Panc1 (cell line): ENCODE measurements around the gene ENTPD8.

Source experiments
- POLR2AphosphoS5 ChIP-seq: IDR thresholded peaks from 2 replicates; pipeline ENCODE4 v1.6.1; 2012; ENCODE audit warnings: mild to moderate bottlenecking, low read depth, low read length, moderate library complexity
- TCF7L2 ChIP-seq: IDR thresholded peaks from 2 replicates; pipeline ENCODE4 v1.6.1; 2011; ENCODE audit warnings: mild to moderate bottlenecking, low read depth, low read length, inconsistent platforms
- TF ChIP-seq, protein P1 (sequence below): fragments of 450-650 bp; IDR thresholded peaks from 2 replicates; pipeline ENCODE4 v1.5.1; 2017; ENCODE audit warnings: mild to moderate bottlenecking
- TF ChIP-seq, protein P2 (sequence below), 2 experiments: IDR thresholded peaks; 2 replicates each; pipeline ENCODE4 v1.6.1; 2011 to 2012; ENCODE audit warnings: low read depth in 2 of 2, control low read depth in 1 of 2, low read length in 1 of 2, mild to moderate bottlenecking in 1 of 2, moderate library complexity in 1 of 2; ENCODE audit not compliant: insufficient read depth in 1 of 2

DNA sequence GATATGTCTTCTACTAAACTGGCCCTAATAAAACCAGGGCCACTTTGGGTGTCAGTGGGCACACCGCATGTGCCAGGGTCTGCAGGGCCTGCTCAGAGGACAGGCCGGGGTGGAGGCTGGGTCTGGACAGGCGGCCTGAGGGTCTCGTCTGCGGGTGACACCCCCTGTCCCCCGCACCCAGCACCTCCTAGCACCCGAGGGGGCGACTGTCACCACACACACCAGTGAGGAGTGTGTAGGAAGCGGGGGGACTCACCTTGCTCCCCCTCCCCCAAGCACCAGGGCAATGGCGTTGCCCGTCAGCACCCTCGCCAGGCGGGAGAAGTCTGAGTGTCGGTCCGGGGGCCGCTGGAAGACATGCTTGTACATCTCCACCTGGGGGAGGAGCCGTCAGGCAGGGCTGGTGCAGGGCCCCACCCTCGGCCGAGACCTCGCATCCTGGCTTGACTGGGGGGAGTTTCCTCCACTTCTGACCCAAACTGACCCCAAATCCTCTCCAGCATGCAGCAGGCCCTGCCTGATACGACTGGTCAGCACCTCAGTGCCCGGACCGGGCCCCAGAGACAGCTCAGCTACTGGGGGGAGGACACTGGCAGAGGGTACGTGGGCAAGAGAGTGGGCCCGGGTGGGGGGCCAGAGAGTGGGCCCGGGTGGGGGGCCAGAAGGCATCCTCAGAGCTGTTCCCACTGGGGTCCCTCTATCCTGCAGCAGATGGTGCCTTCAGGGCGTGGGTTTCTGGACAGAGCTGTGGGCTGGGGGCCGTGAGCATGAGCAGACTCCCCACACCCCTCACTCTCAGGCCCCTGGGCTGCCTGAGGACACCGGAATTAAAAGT is 36.8 kb upstream of the ENTPD8 start:
- TF ChIP-seq, protein P1, sequence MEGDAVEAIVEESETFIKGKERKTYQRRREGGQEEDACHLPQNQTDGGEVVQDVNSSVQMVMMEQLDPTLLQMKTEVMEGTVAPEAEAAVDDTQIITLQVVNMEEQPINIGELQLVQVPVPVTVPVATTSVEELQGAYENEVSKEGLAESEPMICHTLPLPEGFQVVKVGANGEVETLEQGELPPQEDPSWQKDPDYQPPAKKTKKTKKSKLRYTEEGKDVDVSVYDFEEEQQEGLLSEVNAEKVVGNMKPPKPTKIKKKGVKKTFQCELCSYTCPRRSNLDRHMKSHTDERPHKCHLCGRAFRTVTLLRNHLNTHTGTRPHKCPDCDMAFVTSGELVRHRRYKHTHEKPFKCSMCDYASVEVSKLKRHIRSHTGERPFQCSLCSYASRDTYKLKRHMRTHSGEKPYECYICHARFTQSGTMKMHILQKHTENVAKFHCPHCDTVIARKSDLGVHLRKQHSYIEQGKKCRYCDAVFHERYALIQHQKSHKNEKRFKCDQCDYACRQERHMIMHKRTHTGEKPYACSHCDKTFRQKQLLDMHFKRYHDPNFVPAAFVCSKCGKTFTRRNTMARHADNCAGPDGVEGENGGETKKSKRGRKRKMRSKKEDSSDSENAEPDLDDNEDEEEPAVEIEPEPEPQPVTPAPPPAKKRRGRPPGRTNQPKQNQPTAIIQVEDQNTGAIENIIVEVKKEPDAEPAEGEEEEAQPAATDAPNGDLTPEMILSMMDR = no peak
- TF ChIP-seq POLR2AphosphoS5 (no peak), TCF7L2 (no peak)
- TF ChIP-seq, protein P2, sequence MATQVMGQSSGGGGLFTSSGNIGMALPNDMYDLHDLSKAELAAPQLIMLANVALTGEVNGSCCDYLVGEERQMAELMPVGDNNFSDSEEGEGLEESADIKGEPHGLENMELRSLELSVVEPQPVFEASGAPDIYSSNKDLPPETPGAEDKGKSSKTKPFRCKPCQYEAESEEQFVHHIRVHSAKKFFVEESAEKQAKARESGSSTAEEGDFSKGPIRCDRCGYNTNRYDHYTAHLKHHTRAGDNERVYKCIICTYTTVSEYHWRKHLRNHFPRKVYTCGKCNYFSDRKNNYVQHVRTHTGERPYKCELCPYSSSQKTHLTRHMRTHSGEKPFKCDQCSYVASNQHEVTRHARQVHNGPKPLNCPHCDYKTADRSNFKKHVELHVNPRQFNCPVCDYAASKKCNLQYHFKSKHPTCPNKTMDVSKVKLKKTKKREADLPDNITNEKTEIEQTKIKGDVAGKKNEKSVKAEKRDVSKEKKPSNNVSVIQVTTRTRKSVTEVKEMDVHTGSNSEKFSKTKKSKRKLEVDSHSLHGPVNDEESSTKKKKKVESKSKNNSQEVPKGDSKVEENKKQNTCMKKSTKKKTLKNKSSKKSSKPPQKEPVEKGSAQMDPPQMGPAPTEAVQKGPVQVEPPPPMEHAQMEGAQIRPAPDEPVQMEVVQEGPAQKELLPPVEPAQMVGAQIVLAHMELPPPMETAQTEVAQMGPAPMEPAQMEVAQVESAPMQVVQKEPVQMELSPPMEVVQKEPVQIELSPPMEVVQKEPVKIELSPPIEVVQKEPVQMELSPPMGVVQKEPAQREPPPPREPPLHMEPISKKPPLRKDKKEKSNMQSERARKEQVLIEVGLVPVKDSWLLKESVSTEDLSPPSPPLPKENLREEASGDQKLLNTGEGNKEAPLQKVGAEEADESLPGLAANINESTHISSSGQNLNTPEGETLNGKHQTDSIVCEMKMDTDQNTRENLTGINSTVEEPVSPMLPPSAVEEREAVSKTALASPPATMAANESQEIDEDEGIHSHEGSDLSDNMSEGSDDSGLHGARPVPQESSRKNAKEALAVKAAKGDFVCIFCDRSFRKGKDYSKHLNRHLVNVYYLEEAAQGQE (IDR thresholded peaks at IDR 0.05; ENCODE audit: insufficient read depth in 1 of 2, low read depth in 2 of 2, low read length in 1 of 2) = no peak
